A549 treated with RU486 at 1 μM for 4 hours (cell line): Measurements from ENCODE around the gene ZNF672. TPM values are rescaled to one million over a fixed set of nuclear protein-coding genes. Genes with fewer than 3 reads are reported as not detected.

Experiments
- total RNA-seq: library from RNA; stranded (reverse); fragments of 200-300 nt; extraction: Qiagen RNA extraction; gene quantifications from 5 replicates; pipeline ENCODE4 v1.2.3, GENCODE V29; 2022; ENCODE audit warnings: low read depth

The ZNF672 gene
- total RNA-seq = 15.7 to 26.3 TPM (median 23.3 TPM) in 5 replicates

GRCh38 chr1:248837781-248838356 lies at the start of gene ZNF672:
Gene ZNF672 (plus strand): TSS chr1:248838224. CDS start chr1:248847275, 9,051 bp downstream.

GRCh38 chr1:248825909-248826760 lies 11.9 kb upstream of the ZNF672 start, which contains the start of gene SH3BP5L:
Gene SH3BP5L (minus strand): TSS chr1:248825915. CDS start chr1:248824935, 980 bp downstream.

GRCh38 chr1:248858891-248859889 lies 21.2 kb downstream of the ZNF672 start, which contains the start of gene ZNF692:
Gene ZNF692 (minus strand): TSS chr1:248859085. CDS start chr1:248858309, 776 bp downstream.

Other genes with a start within 250 kb of the ZNF672 start
- gene OR2T10, start 240.5 kb upstream of the ZNF672 start, total RNA-seq = not detected in 5 replicates
- gene OR2T11, start 203.1 kb upstream of the ZNF672 start, total RNA-seq = not detected in 5 replicates
- not detected in 5 replicates for gene OR2T35, start 192.9 kb upstream of the ZNF672 start, total RNA-seq
- not detected in 5 replicates for gene OR2T27, start 182.7 kb upstream of the ZNF672 start, total RNA-seq
- not detected in 5 replicates for gene OR14I1, start 135.5 kb upstream of the ZNF672 start, total RNA-seq
- gene LYPD8, start 82.5 kb upstream of the ZNF672 start, total RNA-seq = 0.15 to 0.22 TPM (median 0.21 TPM) in 4 of 5 replicates, not detected in the other
- gene SH3BP5L, start 12.3 kb upstream of the ZNF672 start, total RNA-seq = 21.9 to 31.3 TPM (median 25.1 TPM) in 5 replicates
- 12.4 to 25.1 TPM (median 24.3 TPM) in 5 replicates for gene ZNF692, start 20.9 kb downstream of the ZNF672 start, total RNA-seq
- gene PGBD2, start 68.0 kb downstream of the ZNF672 start, total RNA-seq = 3.7 to 3.9 TPM (median 3.8 TPM) in 5 replicates